ENCODE results near the gene DNMT3L.

DNA sequence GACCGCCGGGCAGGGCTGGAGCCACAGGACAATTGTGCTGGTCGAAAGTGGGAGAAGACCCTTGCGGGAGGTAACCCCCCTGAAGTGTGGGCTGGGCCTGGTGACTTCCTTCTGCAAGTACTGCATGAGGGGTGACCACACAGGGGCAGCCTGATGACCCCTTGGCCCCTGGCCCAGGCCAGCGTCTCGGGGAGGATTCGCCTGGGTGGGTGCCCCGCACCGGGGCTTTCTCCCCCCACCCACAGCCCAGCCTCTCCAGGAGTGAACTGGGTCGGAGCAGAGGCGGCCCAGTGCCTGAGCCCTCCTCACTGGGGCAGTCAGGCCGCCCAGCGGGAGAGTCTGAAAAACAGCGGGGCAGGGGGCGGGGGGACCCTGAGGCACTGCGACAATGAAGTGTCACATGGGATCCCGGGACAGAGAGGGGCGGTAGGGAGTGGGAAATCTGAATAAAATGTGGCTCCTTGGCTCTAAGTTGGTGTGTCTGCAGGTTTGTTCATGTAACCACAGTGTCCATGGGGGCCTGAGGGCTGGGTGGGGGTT, 1.6 kb upstream of the DNMT3L start:
- TF ChIP-seq, protein P1, sequence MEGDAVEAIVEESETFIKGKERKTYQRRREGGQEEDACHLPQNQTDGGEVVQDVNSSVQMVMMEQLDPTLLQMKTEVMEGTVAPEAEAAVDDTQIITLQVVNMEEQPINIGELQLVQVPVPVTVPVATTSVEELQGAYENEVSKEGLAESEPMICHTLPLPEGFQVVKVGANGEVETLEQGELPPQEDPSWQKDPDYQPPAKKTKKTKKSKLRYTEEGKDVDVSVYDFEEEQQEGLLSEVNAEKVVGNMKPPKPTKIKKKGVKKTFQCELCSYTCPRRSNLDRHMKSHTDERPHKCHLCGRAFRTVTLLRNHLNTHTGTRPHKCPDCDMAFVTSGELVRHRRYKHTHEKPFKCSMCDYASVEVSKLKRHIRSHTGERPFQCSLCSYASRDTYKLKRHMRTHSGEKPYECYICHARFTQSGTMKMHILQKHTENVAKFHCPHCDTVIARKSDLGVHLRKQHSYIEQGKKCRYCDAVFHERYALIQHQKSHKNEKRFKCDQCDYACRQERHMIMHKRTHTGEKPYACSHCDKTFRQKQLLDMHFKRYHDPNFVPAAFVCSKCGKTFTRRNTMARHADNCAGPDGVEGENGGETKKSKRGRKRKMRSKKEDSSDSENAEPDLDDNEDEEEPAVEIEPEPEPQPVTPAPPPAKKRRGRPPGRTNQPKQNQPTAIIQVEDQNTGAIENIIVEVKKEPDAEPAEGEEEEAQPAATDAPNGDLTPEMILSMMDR (IDR thresholded peaks at IDR 0.05; ENCODE audit: insufficient read depth, low read depth, low read length) = no peak
- TF ChIP-seq EZH2 (IDR thresholded peaks at IDR 0.05; ENCODE audit: insufficient read depth, low read length) = no peak

Data from astrocyte (in vitro differentiated cells and primary cell).